Thyroid gland (tissue), 4 donors: Measurements from ENCODE around the gene LIX1L.

Experiments
- POLR2A ChIP-seq, 2 donors: fragments of 450-650 bp; IDR thresholded peaks; one replicate each; pipeline ENCODE4 v1.6.1; 2017; ENCODE audit warnings: antibody characterized with exemption in 2 of 2, mild to moderate bottlenecking in 2 of 2, moderate library complexity in 1 of 2
- TF ChIP-seq, protein P1 (sequence below), 6 experiments: fragments of 200-600 bp in 3 of 6; fragments of 450-650 bp in 3 of 6; sonication (generic) in 3 of 6; IDR thresholded peaks; one replicate each; pipeline ENCODE4 v1.5.1; 2016 to 2019; ENCODE audit warnings: antibody characterized with exemption in 6 of 6, mild to moderate bottlenecking in 2 of 6, inconsistent platforms in 1 of 6, moderate library complexity in 1 of 6

DNA sequence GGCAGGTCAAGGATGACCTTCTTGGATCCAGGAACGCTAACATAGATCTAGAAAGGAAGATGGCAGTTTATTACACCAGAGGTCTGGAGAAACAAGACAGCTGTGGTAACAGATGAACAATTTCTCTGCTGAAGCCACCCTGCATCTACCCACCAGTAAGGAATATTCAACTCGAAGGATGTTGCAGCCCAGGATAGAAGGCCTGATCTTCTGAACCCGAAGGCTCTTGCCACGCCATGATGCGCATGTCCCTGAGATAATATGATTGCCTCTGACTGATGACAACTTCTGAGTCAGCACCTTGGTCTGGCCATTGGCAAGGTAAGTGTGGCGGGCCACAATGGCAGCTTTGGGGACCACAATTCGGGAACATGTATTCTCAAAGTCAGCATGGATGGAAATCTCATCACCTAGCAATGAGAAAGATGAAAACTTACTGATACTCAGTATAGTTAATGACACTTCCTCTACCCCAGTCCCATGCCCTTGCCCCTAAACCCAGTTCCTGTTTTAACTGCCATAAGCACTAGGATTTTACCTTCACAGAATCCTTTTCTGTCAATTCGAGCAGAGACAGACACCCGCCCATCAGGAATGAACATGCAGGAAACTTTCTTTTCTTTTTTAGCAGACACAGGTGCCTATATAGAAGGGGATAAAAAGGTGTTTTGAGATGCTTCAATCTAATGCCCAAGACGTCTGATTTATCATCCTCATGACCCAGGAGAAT lies 36.7 kb upstream of the LIX1L start:
- TF ChIP-seq, protein P1, sequence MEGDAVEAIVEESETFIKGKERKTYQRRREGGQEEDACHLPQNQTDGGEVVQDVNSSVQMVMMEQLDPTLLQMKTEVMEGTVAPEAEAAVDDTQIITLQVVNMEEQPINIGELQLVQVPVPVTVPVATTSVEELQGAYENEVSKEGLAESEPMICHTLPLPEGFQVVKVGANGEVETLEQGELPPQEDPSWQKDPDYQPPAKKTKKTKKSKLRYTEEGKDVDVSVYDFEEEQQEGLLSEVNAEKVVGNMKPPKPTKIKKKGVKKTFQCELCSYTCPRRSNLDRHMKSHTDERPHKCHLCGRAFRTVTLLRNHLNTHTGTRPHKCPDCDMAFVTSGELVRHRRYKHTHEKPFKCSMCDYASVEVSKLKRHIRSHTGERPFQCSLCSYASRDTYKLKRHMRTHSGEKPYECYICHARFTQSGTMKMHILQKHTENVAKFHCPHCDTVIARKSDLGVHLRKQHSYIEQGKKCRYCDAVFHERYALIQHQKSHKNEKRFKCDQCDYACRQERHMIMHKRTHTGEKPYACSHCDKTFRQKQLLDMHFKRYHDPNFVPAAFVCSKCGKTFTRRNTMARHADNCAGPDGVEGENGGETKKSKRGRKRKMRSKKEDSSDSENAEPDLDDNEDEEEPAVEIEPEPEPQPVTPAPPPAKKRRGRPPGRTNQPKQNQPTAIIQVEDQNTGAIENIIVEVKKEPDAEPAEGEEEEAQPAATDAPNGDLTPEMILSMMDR (IDR thresholded peaks at IDR 0.05): no peak
- TF ChIP-seq POLR2A (IDR thresholded peaks at IDR 0.05): no peak
